CD4-positive, alpha-beta T cell treated with Interleukin-15 for 4 hours (primary cell): Measurements from ENCODE around the gene ACTN3.
"Not testable (repeated sequence)": the region's sequence is repeated elsewhere in the genome, so short reads cannot be mapped to it uniquely, and the experiment has no call there.

Source experiments
- DNase-seq: peaks from one replicate; pipeline ENCODE4 v3.0.0-alpha.2; 2020; ENCODE audit warnings: low spot score

The ACTN3 gene

GRCh38 chr11:66566221-66566620, 19.5 kb downstream of the ACTN3 start:
- no peak for DNase-seq

- DNase-seq, result no peak
Observed at GRCh38 chr11:66567787-66568123, 21.1 kb downstream of the ACTN3 start.

- DNase-seq, result peak; percentile 66
Observed at GRCh38 chr11:66568124-66568916, 21.6 kb downstream of the ACTN3 start, which contains the start of gene CTSF. Gene CTSF, minus strand, starts transcription at chr11:66568606. Its CDS starts 120 bp downstream, at chr11:66568486.

- no peak for DNase-seq
Observed at GRCh38 chr11:66569076-66569475, 22.4 kb downstream of the ACTN3 start.

GRCh38 chr11:66570079-66570849, 23.6 kb downstream of the ACTN3 start:
- DNase-seq, result no peak

- DNase-seq, result no peak
Observed at GRCh38 chr11:66570850-66571180, 24.1 kb downstream of the ACTN3 start.

GRCh38 chr11:66579017-66579606, 32.4 kb downstream of the ACTN3 start:
- DNase-seq, result peak; percentile 69

GRCh38 chr11:66580803-66581202, 34.1 kb downstream of the ACTN3 start:
- DNase-seq, result no peak

- DNase-seq, result no peak
Observed at GRCh38 chr11:66581261-66581660, 34.6 kb downstream of the ACTN3 start.

GRCh38 chr11:66582565-66583147, 36.0 kb downstream of the ACTN3 start:
- DNase-seq, result not testable (repeated sequence)

GRCh38 chr11:66585447-66585846, 38.7 kb downstream of the ACTN3 start:
- not testable (repeated sequence) for DNase-seq

GRCh38 chr11:66586136-66586535, 39.4 kb downstream of the ACTN3 start:
- DNase-seq, result no peak

- not testable (repeated sequence) for DNase-seq
Observed at GRCh38 chr11:66589315-66589714, 42.6 kb downstream of the ACTN3 start.

GRCh38 chr11:66589996-66590675, 43.4 kb downstream of the ACTN3 start:
- no peak for DNase-seq

- no peak for DNase-seq
Observed at GRCh38 chr11:66591175-66591574, 44.5 kb downstream of the ACTN3 start.

- peak; percentile 99 for DNase-seq
Observed at GRCh38 chr11:66592457-66593302, 46.0 kb downstream of the ACTN3 start, which contains the start of the genes CCDC87 and CCS. Gene CCDC87, minus strand, starts transcription at chr11:66593063. Its CDS starts 48 bp downstream, at chr11:66593015. Gene CCS, plus strand, starts transcription at chr11:66593185. Its CDS starts 77 bp downstream, at chr11:66593262.

- DNase-seq, result no peak
Observed at GRCh38 chr11:66593303-66593635, 46.6 kb downstream of the ACTN3 start.

- no peak for DNase-seq
Observed at GRCh38 chr11:66593650-66594049, 46.9 kb downstream of the ACTN3 start.

- DNase-seq, result no peak
Observed at GRCh38 chr11:66595245-66595904, 48.7 kb downstream of the ACTN3 start.

- no peak for DNase-seq
Observed at GRCh38 chr11:66598993-66599392, 52.3 kb downstream of the ACTN3 start.
